Activated T-helper 1 cell treated with anti-CD3 and anti-CD28 coated beads, Interleukin-12 subunit alpha, Interleukin-12 subunit beta, Interleukin-2, Interleukin-4 antibody, amounts not matched to agents 30 ng/mL and 10 ng/mL and 1 ng/mL, durations not matched to agents 14 hours and 24 hours and 36 hours (primary cell): ENCODE data around the gene DGKH. TPM values are rescaled to one million over a fixed set of nuclear protein-coding genes. Genes with fewer than 3 reads are reported as not detected.

ENCODE experiments used
- DNase-seq: peaks from one replicate; pipeline ENCODE4 v3.0.0; 2021; ENCODE audit warnings: low spot score
- H3K27ac Mint-ChIP-seq: one replicate; pipeline ENCODE4 v1.8.0; 2021; ENCODE audit warnings: mild to moderate bottlenecking, mixed read lengths
- H3K27me3 Mint-ChIP-seq: one replicate; pipeline ENCODE4 v1.8.0; 2022; ENCODE audit warnings: mild to moderate bottlenecking, moderate library complexity, mixed read lengths; ENCODE audit not compliant: insufficient read depth
- H3K36me3 Mint-ChIP-seq: one replicate; pipeline ENCODE4 v1.8.0; 2021; ENCODE audit warnings: low read depth, mixed read lengths
- H3K4me1 Mint-ChIP-seq: one replicate; pipeline ENCODE4 v1.8.0; 2021; ENCODE audit warnings: low read depth, mixed read lengths
- H3K4me3 Mint-ChIP-seq: one replicate; pipeline ENCODE4 v1.8.0; 2021; ENCODE audit warnings: mild to moderate bottlenecking, moderate library complexity, mixed read lengths
- H3K9me3 Mint-ChIP-seq: one replicate; pipeline ENCODE4 v1.8.0; 2021; ENCODE audit warnings: mixed read lengths
- intact Hi-C: fragments of 100-400 bp; cut with micrococcal nuclease; formaldehyde crosslinking; loops from one replicate; pipeline ENCODE4 v1.15.1; 2024
- total RNA-seq: library from RNA; stranded (reverse); gene quantifications from 2 replicates; pipeline ENCODE4 v1.2.3, GENCODE V29; 2022

The DGKH gene
- total RNA-seq, 1 donor from 2014 or later, result 13.1 TPM

- intact Hi-C loops, result loop anchor here (1.0 to 10.0 kb wide), 9 partner anchors 65 to 1043 kb away; partner anchors contain the start of genes NAA16 and WBP4
- Mint-ChIP-seq H3K4me1 (peaks cover 25% of the 10 kb centered on the region), H3K9me3 (no peaks in the 10 kb centered on the region), H3K4me3 (peak overlapping the region; percentile 88), H3K36me3 (peaks cover 3% of the 10 kb centered on the region), H3K27me3 (peaks cover 20% of the 10 kb centered on the region), H3K27ac (peak overlapping the region; percentile 76)
- peak; percentile 13 for DNase-seq
Measured at GRCh38 chr13:42047561-42048341, 697 bp upstream of the DGKH start.

- H3K4me1 Mint-ChIP-seq, result peaks cover 25% of the 10 kb centered on the region
- peaks cover 16% of the 10 kb centered on the region for H3K27me3 Mint-ChIP-seq
- intact Hi-C loops, result loop anchor here (1.0 to 10.0 kb wide), 10 partner anchors 9 to 1044 kb away; partner anchors contain the start of genes NAA16 and WBP4
- peak; percentile 59 for DNase-seq
- peaks cover 3% of the 10 kb centered on the region for H3K36me3 Mint-ChIP-seq
- no peaks in the 10 kb centered on the region for H3K9me3 Mint-ChIP-seq
- peak overlapping the region; percentile 88 for H3K4me3 Mint-ChIP-seq
- H3K27ac Mint-ChIP-seq, result peak overlapping the region; percentile 80
Measured at GRCh38 chr13:42048684-42049453, 421 bp downstream of the DGKH start.

GRCh38 chr13:42049454-42049813 lies 986 bp downstream of the DGKH start:
- peaks cover 3% of the 10 kb centered on the region for H3K36me3 Mint-ChIP-seq
- H3K27ac Mint-ChIP-seq, result peak overlapping the region; percentile 34
- no peaks in the 10 kb centered on the region for H3K9me3 Mint-ChIP-seq
- intact Hi-C loops, result loop anchor here (1.0 to 10.0 kb wide), 9 partner anchors 9 to 1045 kb away; partner anchors contain the start of genes NAA16 and WBP4
- peaks cover 25% of the 10 kb centered on the region for H3K4me1 Mint-ChIP-seq
- DNase-seq, result no peak
- peaks cover 16% of the 10 kb centered on the region for H3K27me3 Mint-ChIP-seq
- H3K4me3 Mint-ChIP-seq, result peak overlapping the region; percentile 84

- peaks cover 10% of the 10 kb centered on the region for H3K9me3 Mint-ChIP-seq
- intact Hi-C loops, result no loop called here
Measured at GRCh38 chr13:42054798-42055499, 6.5 kb downstream of the DGKH start.

GRCh38 chr13:42055500-42056085 lies 7.1 kb downstream of the DGKH start:
- no peaks in the 10 kb centered on the region for H3K27me3 Mint-ChIP-seq
- peaks cover 10% of the 10 kb centered on the region for H3K9me3 Mint-ChIP-seq
- DNase-seq, result no peak
- intact Hi-C loops, result no loop called here
- peaks cover 33% of the 10 kb centered on the region for H3K4me1 Mint-ChIP-seq
- H3K4me3 Mint-ChIP-seq, result no peak overlapping the region
- H3K27ac Mint-ChIP-seq, result peak overlapping the region; percentile 21
- H3K36me3 Mint-ChIP-seq, result peaks cover 11% of the 10 kb centered on the region

More at GRCh38 chr13:42054798-42055499, 6.5 kb downstream of the DGKH start:
- Mint-ChIP-seq H3K36me3 (peaks cover 11% of the 10 kb centered on the region), H3K4me3 (no peak overlapping the region), H3K27me3 (no peaks in the 10 kb centered on the region), H3K27ac (no peak overlapping the region), H3K4me1 (peaks cover 37% of the 10 kb centered on the region)
- DNase-seq, result no peak

- H3K9me3 Mint-ChIP-seq, result peaks cover 10% of the 10 kb centered on the region
- DNase-seq, result no peak
- peaks cover 13% of the 10 kb centered on the region for H3K36me3 Mint-ChIP-seq
- no peak overlapping the region for H3K27ac Mint-ChIP-seq
- no peaks in the 10 kb centered on the region for H3K27me3 Mint-ChIP-seq
- H3K4me1 Mint-ChIP-seq, result peaks cover 32% of the 10 kb centered on the region
- intact Hi-C loops, result no loop called here
- H3K4me3 Mint-ChIP-seq, result no peak overlapping the region
Measured at GRCh38 chr13:42056146-42056545, 7.7 kb downstream of the DGKH start.

GRCh38 chr13:42056583-42056982 lies 8.1 kb downstream of the DGKH start:
- Mint-ChIP-seq H3K9me3 (peaks cover 10% of the 10 kb centered on the region), H3K4me3 (no peak overlapping the region), H3K36me3 (peaks cover 13% of the 10 kb centered on the region), H3K27ac (no peak overlapping the region), H3K4me1 (peaks cover 32% of the 10 kb centered on the region), H3K27me3 (no peaks in the 10 kb centered on the region)
- intact Hi-C loops, result no loop called here
- DNase-seq, result no peak

- DNase-seq, result no peak
- intact Hi-C loops, result no loop called here
- peaks cover 10% of the 10 kb centered on the region for H3K9me3 Mint-ChIP-seq
- H3K4me3 Mint-ChIP-seq, result no peak overlapping the region
- peaks cover 22% of the 10 kb centered on the region for H3K4me1 Mint-ChIP-seq
- H3K27ac Mint-ChIP-seq, result no peak overlapping the region
- no peaks in the 10 kb centered on the region for H3K27me3 Mint-ChIP-seq
- peaks cover 17% of the 10 kb centered on the region for H3K36me3 Mint-ChIP-seq
Measured at GRCh38 chr13:42057918-42058530, 9.6 kb downstream of the DGKH start.

- Mint-ChIP-seq H3K9me3 (peaks cover 10% of the 10 kb centered on the region), H3K36me3 (peaks cover 26% of the 10 kb centered on the region), H3K27ac (no peak overlapping the region), H3K4me1 (peaks cover 6% of the 10 kb centered on the region), H3K4me3 (no peak overlapping the region), H3K27me3 (no peaks in the 10 kb centered on the region)
- no peak for DNase-seq
- intact Hi-C loops, result no loop called here
Measured at GRCh38 chr13:42061943-42062342, 13.5 kb downstream of the DGKH start.

- Mint-ChIP-seq H3K27me3 (no peaks in the 10 kb centered on the region), H3K9me3 (peaks cover 7% of the 10 kb centered on the region), H3K4me1 (no peaks in the 10 kb centered on the region), H3K4me3 (no peak overlapping the region), H3K36me3 (peaks cover 26% of the 10 kb centered on the region), H3K27ac (no peak overlapping the region)
- intact Hi-C loops, result no loop called here
- DNase-seq, result no peak
Measured at GRCh38 chr13:42063105-42063504, 14.7 kb downstream of the DGKH start.

- no peak overlapping the region for H3K27ac Mint-ChIP-seq
- no peak for DNase-seq
- intact Hi-C loops, result no loop called here
- H3K4me1 Mint-ChIP-seq, result no peaks in the 10 kb centered on the region
- H3K4me3 Mint-ChIP-seq, result no peak overlapping the region
- no peaks in the 10 kb centered on the region for H3K9me3 Mint-ChIP-seq
- peaks cover 19% of the 10 kb centered on the region for H3K36me3 Mint-ChIP-seq
- H3K27me3 Mint-ChIP-seq, result no peaks in the 10 kb centered on the region
Measured at GRCh38 chr13:42064259-42064658, 15.8 kb downstream of the DGKH start.

GRCh38 chr13:42064966-42065365 lies 16.5 kb downstream of the DGKH start:
- H3K4me1 Mint-ChIP-seq, result no peaks in the 10 kb centered on the region
- no peaks in the 10 kb centered on the region for H3K9me3 Mint-ChIP-seq
- DNase-seq, result no peak
- H3K4me3 Mint-ChIP-seq, result no peak overlapping the region
- no peaks in the 10 kb centered on the region for H3K27me3 Mint-ChIP-seq
- H3K36me3 Mint-ChIP-seq, result peaks cover 24% of the 10 kb centered on the region
- no peak overlapping the region for H3K27ac Mint-ChIP-seq
- intact Hi-C loops, result no loop called here
